Heart right ventricle (tissue), 16 donors: ENCODE measurements around the gene LYPLAL1. TPM values are rescaled to one million over a fixed set of nuclear protein-coding genes. Genes with fewer than 3 reads are reported as not detected.

Experiments
- ATAC-seq, 8 donors: fragments of 200-7000 bp; cut with Tn5 transposase; one replicate each; pipeline ENCODE4 v1.9.1; 2020; ENCODE audit warnings: mild to moderate bottlenecking in 8 of 8, moderate library complexity in 8 of 8, moderate number of reproducible peaks in 1 of 8
- DNase-seq, 2 donors: peaks; one replicate each; pipeline ENCODE4 v3.0.0-alpha.2; 2020
- H3K27ac ChIP-seq, 10 donors: fragments of 200-600 bp; sonication (generic) in 2 of 10; one replicate each; pipeline versions ENCODE4 v1.5.0 to v1.8.0; 2020 to 2022; ENCODE audit warnings: mild to moderate bottlenecking in 3 of 10
- H3K27me3 ChIP-seq, 7 donors: fragments of 200-600 bp; one replicate each; pipeline ENCODE4 v1.8.0; 2021 to 2022; ENCODE audit warnings: mild to moderate bottlenecking in 2 of 7
- H3K36me3 ChIP-seq, 9 donors: fragments of 200-600 bp; sonication (generic) in 1 of 9; one replicate each; pipeline versions ENCODE4 v1.5.0 to v1.8.0; 2020 to 2022; ENCODE audit warnings: mild to moderate bottlenecking in 2 of 9
- H3K4me1 ChIP-seq, 9 donors: fragments of 200-600 bp; sonication (generic) in 1 of 9; one replicate each; pipeline versions ENCODE4 v1.5.0 to v1.8.0; 2020 to 2022; ENCODE audit warnings: mild to moderate bottlenecking in 4 of 9
- H3K4me3 ChIP-seq, 10 donors: fragments of 200-600 bp; sonication (generic) in 2 of 10; one replicate each; pipeline versions ENCODE4 v1.5.0 to v1.8.0; 2020 to 2022; ENCODE audit warnings: mild to moderate bottlenecking in 7 of 10, moderate library complexity in 2 of 10
- H3K9me3 ChIP-seq, 11 donors: fragments of 200-600 bp in 10 of 11; sonication (generic) in 2 of 11; one replicate each; pipeline versions ENCODE4 v1.5.0 to v1.8.0; 2013 to 2022; ENCODE audit warnings: mild to moderate bottlenecking in 2 of 11, control low read depth in 1 of 11, moderate library complexity in 1 of 11
- WGBS, 2 donors: extraction: QIAGEN DNeasy Blood & Tissue Kit; methylation state at CpG; one replicate each; pipeline ENCODE4 v1.1.7; 2013; ENCODE audit warnings: inconsistent platforms in 1 of 2; 5-methylcytosine and 5-hydroxymethylcytosine counted together
- intact Hi-C, 10 donors: fragments of 100-400 bp; cut with DNase I; formaldehyde crosslinking; loops; one replicate each; pipeline versions ENCODE4 v1.11.1 to v1.14.2; 2022
- long read RNA-seq, 3 donors: library from polyadenylated mRNA; unstranded; transcript quantifications; one replicate each; pipeline ENCODE4 v2.0.0, GENCODE V29; 2020 to 2021
- polyA plus RNA-seq, 2 donors: library from polyadenylated mRNA; stranded (reverse); fragments of 200-250 nt; gene quantifications; one replicate each; pipeline ENCODE4 v1.2.3, GENCODE V29; 2013
- total RNA-seq, 10 donors: library from RNA; stranded (reverse); fragmentation: NEBNext Ultra II Directional in 3 of 10; extraction: Animal tissue kit (Norgen Biotek cat#: 25700) in 3 of 10; gene quantifications; one replicate each; pipeline versions ENCODE4 v1.2.1 to v1.2.4, GENCODE V29; 2021 to 2023
- TF ChIP-seq, protein P1 (sequence below), 9 donors: fragments of 200-600 bp; sonication (generic) in 2 of 9; IDR thresholded peaks; one replicate each; pipeline versions ENCODE4 v1.5.0 to v1.8.0; 2021 to 2022; ENCODE audit warnings: antibody characterized with exemption in 9 of 9, mild to moderate bottlenecking in 5 of 9, moderate library complexity in 1 of 9
- donor health status: Arrhythmogenic right ventricular cardiomyopathy.
- donor health status: ischemic (EF 13 %, LVEDD 7.1; RV severe dilation, severe dysfunction).
- donor health status: healthy with polysubstance abuse.
- donor health status: DM: no; HTN: yes; CAD: no.
- donor health status: DM: no; HTN: no; CAD: no.
- donor health status: ischemic (EF 25% LVEDD 6.9; RV normal size, moderate dysfunction).
- donor health status: ischemic (EF 25% LVEDD 5.7; RV mildly dilated, moderate dysfunction).
- donor health status: healthy.
- donor health status: DM: yes; HTN: yes; CAD: no.
- donor health status: Ischemic cardiomyopathy.
- donor health status: ischemic (EF 35%, LVEDD 5.7; RV mildly dilated, moderate dysfunction).
- donor health status: nonischemic (EF 11% LVEDD 7.7; RV severe dilation, severe dysfunction).
- donor health status: DM: yes; HTN: yes; CAD: no.
- donor health status: PGD.
- donor health status: ischemic (EF 29% LVEDD 5.4; RV normal size, mild dysfunction).
- donor health status: nonischemic (EF 23%, LVEDD 6.1; RV moderate dilation, normal function).

Gene LYPLAL1
- 100 to 1,000 TPM in 7 of 10 donors, 10 to 100 TPM in 3; 65.9 to 186 (median 120) TPM for total RNA-seq
- polyA plus RNA-seq = 10 to 100 TPM; 22.2 to 93.3 TPM
- long read RNA-seq, donor 1, transcript LYPLAL1-202 (5 exons, 1,898 nt) = major isoform, 19 of 32 reads
- long read RNA-seq, donor 1, transcript LYPLAL1-211 (5 exons, 2,169 nt) = minor isoform, 6 of 32 reads
- long read RNA-seq, donor 1, partial matches to known transcripts = 2 of 32 reads
- long read RNA-seq, donor 1, other reads (novel, unspliced or antisense) = 4 of 32 reads
- long read RNA-seq, donor 2, transcript LYPLAL1-211 (5 exons, 2,169 nt) = minor isoform, 16 of 85 reads
- long read RNA-seq, donor 2, transcript LYPLAL1-202 (5 exons, 1,898 nt) = major isoform, 51 of 85 reads
- long read RNA-seq, donor 2, transcript LYPLAL1-201 (5 exons, 1,819 nt) = minor isoform, 6 of 85 reads
- long read RNA-seq, donor 2, partial matches to known transcripts = 2 of 85 reads
- long read RNA-seq, donor 2, other reads (novel, unspliced or antisense) = 6 of 85 reads
- long read RNA-seq, donor 3, transcript LYPLAL1-201 (5 exons, 1,819 nt) = minor isoform, 5 of 57 reads
- long read RNA-seq, donor 3, transcript LYPLAL1-211 (5 exons, 2,169 nt) = minor isoform, 7 of 57 reads
- long read RNA-seq, donor 3, transcript LYPLAL1-202 (5 exons, 1,898 nt) = major isoform, 32 of 57 reads
- long read RNA-seq, donor 3, partial matches to known transcripts = 1 of 57 reads
- long read RNA-seq, donor 3, other reads (novel, unspliced or antisense) = 9 of 57 reads

DNA sequence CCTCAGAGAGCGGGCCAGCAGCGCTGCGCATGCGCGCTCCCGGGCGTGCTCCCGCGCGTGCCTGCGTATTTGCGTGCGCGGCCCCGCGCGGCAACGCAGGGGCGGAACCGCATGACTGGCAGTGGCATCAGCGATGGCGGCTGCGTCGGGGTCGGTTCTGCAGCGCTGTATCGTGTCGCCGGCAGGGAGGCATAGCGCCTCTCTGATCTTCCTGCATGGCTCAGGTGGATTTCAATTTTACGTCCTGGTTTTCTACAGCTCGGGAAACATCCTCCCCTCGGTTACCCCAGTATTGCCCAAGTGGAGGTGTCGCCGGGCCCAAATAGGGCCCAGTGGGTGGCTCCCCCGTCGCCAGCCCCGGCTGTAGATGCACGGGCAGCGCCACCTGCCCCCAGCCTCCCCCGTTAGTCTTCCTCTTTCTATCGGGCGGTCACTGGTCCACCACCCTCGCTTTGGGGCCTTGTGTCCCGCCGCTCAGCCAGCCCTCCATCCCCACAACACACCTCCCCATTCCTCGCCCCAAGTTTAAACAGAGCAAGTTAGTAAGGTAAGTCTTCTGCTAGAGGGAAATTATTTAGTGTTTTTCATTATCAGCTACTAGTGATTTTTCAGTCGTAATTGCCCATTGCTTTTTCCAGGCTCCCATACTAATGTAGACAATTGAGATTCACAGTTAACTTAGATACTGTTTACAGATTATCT, at the start of gene LYPLAL1:
Gene LYPLAL1, plus strand, starts transcription at position 121 of the 702 bp plus-strand sequence. Its CDS starts 13 bp downstream, at position 134.
- Histone ChIP-seq H3K36me3 (peaks cover 0 to under 1% (median 0%) of the 10 kb centered on the region in 9 donors), H3K27me3 (no peaks in the 10 kb centered on the region), H3K4me3 (peak within 1 kb of the TSS; percentile 63 to 90 (median 78)), H3K9me3 (no peaks in the 10 kb centered on the region), H3K4me1 (peaks cover 0 to 66% (median 41%) of the 10 kb centered on the region in 9 donors), H3K27ac (peak within 1 kb of the TSS; percentile 72 to 95 (median 92))
- TF ChIP-seq, protein P1, sequence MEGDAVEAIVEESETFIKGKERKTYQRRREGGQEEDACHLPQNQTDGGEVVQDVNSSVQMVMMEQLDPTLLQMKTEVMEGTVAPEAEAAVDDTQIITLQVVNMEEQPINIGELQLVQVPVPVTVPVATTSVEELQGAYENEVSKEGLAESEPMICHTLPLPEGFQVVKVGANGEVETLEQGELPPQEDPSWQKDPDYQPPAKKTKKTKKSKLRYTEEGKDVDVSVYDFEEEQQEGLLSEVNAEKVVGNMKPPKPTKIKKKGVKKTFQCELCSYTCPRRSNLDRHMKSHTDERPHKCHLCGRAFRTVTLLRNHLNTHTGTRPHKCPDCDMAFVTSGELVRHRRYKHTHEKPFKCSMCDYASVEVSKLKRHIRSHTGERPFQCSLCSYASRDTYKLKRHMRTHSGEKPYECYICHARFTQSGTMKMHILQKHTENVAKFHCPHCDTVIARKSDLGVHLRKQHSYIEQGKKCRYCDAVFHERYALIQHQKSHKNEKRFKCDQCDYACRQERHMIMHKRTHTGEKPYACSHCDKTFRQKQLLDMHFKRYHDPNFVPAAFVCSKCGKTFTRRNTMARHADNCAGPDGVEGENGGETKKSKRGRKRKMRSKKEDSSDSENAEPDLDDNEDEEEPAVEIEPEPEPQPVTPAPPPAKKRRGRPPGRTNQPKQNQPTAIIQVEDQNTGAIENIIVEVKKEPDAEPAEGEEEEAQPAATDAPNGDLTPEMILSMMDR (IDR thresholded peaks at IDR 0.05) = peak in 5 of 9 donors; percentile 12 to 42 (median 25)
- intact Hi-C loops = loop anchor here in 3 of 10 donors (10.0 kb wide), 3 partner anchors 709 to 839 kb away; partner anchors contain the start of gene TGFB2 (in 1 of the 3)
- peak; percentile 94 to 98 (median 96) for ATAC-seq
- DNase-seq = peak; percentile 89 to 93
- 0 to 1% methylated on average over 48 of the region's 48 CpGs for WGBS, 2 donors

DNA sequence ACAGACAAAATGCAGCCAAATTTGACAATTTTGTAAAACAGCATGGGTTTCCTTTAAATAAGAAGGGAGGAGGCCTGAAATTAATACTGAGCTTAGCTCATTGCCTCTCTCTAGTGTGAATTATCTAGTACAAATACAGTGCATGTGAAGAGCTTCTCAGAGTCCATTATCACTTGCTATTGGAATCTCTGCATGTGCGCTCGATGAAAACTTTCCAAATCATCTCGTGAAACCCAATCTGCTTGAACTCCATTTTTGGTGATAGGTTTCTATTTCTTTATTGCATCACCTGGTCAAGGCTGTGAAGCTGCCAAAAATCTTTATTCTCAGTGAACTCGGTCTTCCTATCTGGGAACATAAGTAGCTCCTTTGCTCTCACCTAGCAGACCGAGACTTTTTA, 49.5 kb upstream of the LYPLAL1 start:
- WGBS, 2 donors = 65 to 71% methylated on average over 5 of the region's 5 CpGs
- TF ChIP-seq, protein P1 (IDR thresholded peaks at IDR 0.05) = no peak
- Histone ChIP-seq H3K4me1 (peaks cover 0 to 40% (median 14%) of the 10 kb centered on the region in 9 donors), H3K36me3 (no peaks in the 10 kb centered on the region), H3K27me3 (no peaks in the 10 kb centered on the region), H3K4me3 (no peak overlapping the region), H3K9me3 (no peaks in the 10 kb centered on the region), H3K27ac (no peak overlapping the region)
- intact Hi-C loops = no loop called here
- DNase-seq (no peak), ATAC-seq (no peak)

DNA sequence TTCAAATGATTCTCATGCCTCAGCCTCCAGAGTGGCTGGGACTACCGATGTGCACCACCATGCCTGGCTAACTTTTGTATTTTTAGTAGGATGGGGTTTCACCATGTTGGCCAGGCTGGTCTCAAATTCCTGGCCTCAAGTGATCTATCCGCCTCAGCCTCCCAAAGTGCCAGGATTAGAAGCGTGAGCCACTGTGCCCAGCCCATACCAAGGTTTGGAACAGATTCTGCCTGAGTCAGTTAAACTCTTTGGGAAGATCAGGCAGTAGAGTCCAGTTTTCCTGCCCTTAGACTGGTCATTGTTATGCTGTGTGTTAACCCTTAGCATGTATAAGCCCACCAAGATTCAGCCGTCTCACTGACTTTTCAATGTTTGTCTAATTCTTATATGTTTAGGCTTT, 48.3 kb upstream of the LYPLAL1 start:
- Histone ChIP-seq H3K36me3 (no peaks in the 10 kb centered on the region), H3K4me1 (peaks cover 0 to 39% (median 14%) of the 10 kb centered on the region in 9 donors), H3K27me3 (no peaks in the 10 kb centered on the region), H3K4me3 (no peak overlapping the region), H3K9me3 (no peaks in the 10 kb centered on the region), H3K27ac (no peak overlapping the region)
- ATAC-seq (no peak), DNase-seq (no peak)
- intact Hi-C loops = no loop called here
- TF ChIP-seq, protein P1 (IDR thresholded peaks at IDR 0.05) = no peak
- WGBS, 2 donors = 97 to 98% methylated on average over 4 of the region's 4 CpGs

DNA sequence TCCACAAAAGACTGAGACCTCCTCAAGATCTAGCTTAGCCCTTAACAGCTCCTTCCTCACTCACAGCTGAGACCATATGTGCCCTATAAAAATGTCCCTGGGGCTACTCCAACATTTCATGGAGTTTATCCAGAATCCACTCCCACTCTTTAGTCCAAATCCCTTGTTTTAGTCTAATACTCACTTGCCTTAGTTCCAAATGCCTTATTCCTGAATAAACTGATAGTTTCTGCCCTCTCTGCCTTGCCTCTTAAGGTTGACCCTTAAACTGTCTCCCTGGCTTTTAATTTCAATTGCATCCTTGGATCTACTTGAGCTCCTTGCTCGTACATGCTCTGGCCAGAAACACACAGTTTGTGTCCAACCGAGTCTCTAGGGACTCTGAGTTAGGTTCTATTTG, 47.3 kb upstream of the LYPLAL1 start:
- ATAC-seq = peak; percentile 55 to 79 (median 72)
- H3K27me3 ChIP-seq = no peaks in the 10 kb centered on the region
- H3K4me3 ChIP-seq = no peak overlapping the region
- H3K9me3 ChIP-seq = no peaks in the 10 kb centered on the region
- WGBS, 2 donors = 60 to 61% methylated on average over 2 of the region's 2 CpGs
- peak overlapping the region in 3 of 10 donors; percentile 3 to 29 (median 12) for H3K27ac ChIP-seq
- intact Hi-C loops = no loop called here
- DNase-seq = peak in 1 of 2 donors; percentile 23
- peaks cover 0 to 34% (median 12%) of the 10 kb centered on the region in 9 donors for H3K4me1 ChIP-seq
- TF ChIP-seq, protein P1 (IDR thresholded peaks at IDR 0.05) = no peak
- no peaks in the 10 kb centered on the region for H3K36me3 ChIP-seq
